Body of pancreas (tissue), 4 donors: ENCODE data around the gene PLPPR3. TPM values are rescaled to one million over a fixed set of nuclear protein-coding genes. Genes with fewer than 3 reads are reported as not detected.

Experiments
- ATAC-seq: fragments of 150-250 bp; one replicate; pipeline ENCODE4 v1.9.1; 2016
- DNase-seq, 4 donors: peaks; one replicate each; pipeline ENCODE4 v3.0.0-alpha.2; 2019
- H3K27ac ChIP-seq, 4 donors: fragments of 200-600 bp; sonication (generic); 1 replicate in 3 of 4; 2 replicates in 1 of 4; pipeline versions ENCODE4 v1.5.1 to v1.6.1; 2016 to 2019; ENCODE audit warnings: mild to moderate bottlenecking in 1 of 4, mixed read lengths in 1 of 4, moderate library complexity in 1 of 4
- H3K27me3 ChIP-seq, 2 donors: fragments of 200-600 bp; sonication (generic); one replicate each; pipeline ENCODE4 v1.6.0; 2016; ENCODE audit warnings: mild to moderate bottlenecking in 1 of 2
- H3K36me3 ChIP-seq, 2 donors: fragments of 200-600 bp; sonication (generic); replicated peaks in 1 of 2; 2 replicates each; pipeline ENCODE4 v1.5.1; 2016; ENCODE audit warnings: low read depth in 2 of 2; ENCODE audit not compliant: insufficient read depth in 1 of 2
- H3K4me1 ChIP-seq: fragments of 200-600 bp; sonication (generic); one replicate; pipeline ENCODE4 v1.6.0; 2016
- H3K4me3 ChIP-seq, 2 donors: fragments of 200-600 bp; sonication (generic); 1 replicate in 1 of 2; 2 replicates in 1 of 2; pipeline ENCODE4 v1.5.1; 2016 to 2019
- H3K9me3 ChIP-seq, 3 donors: fragments of 200-600 bp; sonication (generic); 1 replicate in 2 of 3; 2 replicates in 1 of 3; pipeline ENCODE4 v1.5.1; 2016
- POLR2A ChIP-seq, 3 donors: fragments of 450-650 bp; IDR thresholded peaks; one replicate each; pipeline ENCODE4 v1.6.1; 2016; ENCODE audit warnings: antibody characterized with exemption in 3 of 3, mild to moderate bottlenecking in 2 of 3
- WGBS, 2 donors: methylation state at CpG; one replicate each; pipeline ENCODE4 v1.1.5; 2017; 5-methylcytosine and 5-hydroxymethylcytosine counted together
- intact Hi-C: fragments of 100-400 bp; cut with DNase I; formaldehyde crosslinking; loops from one replicate; pipeline ENCODE4 v1.15.1; 2023
- total RNA-seq, 2 donors: library from RNA; depleted of rRNA; stranded (reverse); fragments of >200 nt; gene quantifications; one replicate each; pipeline ENCODE4 v1.1.0, GENCODE V29; 2016
- TF ChIP-seq, protein P1 (sequence below), 7 experiments: fragments of 450-650 bp in 4 of 7; fragments of 200-600 bp in 3 of 7; sonication (generic) in 3 of 7; IDR thresholded peaks; one replicate each; pipeline ENCODE4 v1.5.1; 2016 to 2019; ENCODE audit warnings: antibody characterized with exemption in 7 of 7

The PLPPR3 gene
- total RNA-seq, 2 donors from 2014 or later: not detected

DNA sequence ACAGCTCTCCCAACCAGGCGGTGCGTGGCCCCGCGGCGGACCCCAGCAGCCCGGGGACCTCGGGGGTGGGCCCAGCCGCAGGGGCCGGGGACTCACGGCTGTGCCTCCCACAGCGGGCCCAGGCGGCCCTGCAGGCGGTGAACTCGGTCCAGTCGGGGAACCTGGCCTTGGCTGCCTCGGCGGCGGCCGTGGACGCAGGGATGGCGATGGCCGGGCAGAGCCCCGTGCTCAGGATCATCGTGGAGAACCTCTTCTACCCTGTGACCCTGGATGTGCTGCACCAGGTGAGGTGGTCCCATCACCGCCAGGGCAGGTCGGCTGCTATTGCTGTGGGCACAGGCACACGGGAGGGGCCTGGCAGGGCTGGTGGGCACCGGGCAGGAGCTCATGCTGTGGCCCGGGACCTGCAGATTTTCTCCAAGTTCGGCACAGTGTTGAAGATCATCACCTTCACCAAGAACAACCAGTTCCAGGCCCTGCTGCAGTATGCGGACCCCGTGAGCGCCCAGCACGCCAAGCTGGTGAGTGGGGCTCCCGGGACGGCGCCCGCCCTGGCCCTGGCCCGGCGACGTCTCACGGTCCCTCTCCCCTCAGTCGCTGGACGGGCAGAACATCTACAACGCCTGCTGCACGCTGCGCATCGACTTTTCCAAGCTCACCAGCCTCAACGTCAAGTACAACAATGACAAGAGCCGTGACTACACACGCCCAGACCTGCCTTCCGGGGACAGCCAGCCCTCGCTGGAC, 17.2 kb downstream of the PLPPR3 start:
- WGBS, 2 donors: 95 to 96% methylated on average over 30 to 50 of the region's 53 CpGs
- ATAC-seq: no peak
- no peak overlapping the region for H3K27ac ChIP-seq
- DNase-seq: no peak
- no peaks in the 10 kb centered on the region for H3K9me3 ChIP-seq
- peaks cover 35% of the 10 kb centered on the region for H3K4me1 ChIP-seq
- intact Hi-C loops: no loop called here
- TF ChIP-seq, protein P1, sequence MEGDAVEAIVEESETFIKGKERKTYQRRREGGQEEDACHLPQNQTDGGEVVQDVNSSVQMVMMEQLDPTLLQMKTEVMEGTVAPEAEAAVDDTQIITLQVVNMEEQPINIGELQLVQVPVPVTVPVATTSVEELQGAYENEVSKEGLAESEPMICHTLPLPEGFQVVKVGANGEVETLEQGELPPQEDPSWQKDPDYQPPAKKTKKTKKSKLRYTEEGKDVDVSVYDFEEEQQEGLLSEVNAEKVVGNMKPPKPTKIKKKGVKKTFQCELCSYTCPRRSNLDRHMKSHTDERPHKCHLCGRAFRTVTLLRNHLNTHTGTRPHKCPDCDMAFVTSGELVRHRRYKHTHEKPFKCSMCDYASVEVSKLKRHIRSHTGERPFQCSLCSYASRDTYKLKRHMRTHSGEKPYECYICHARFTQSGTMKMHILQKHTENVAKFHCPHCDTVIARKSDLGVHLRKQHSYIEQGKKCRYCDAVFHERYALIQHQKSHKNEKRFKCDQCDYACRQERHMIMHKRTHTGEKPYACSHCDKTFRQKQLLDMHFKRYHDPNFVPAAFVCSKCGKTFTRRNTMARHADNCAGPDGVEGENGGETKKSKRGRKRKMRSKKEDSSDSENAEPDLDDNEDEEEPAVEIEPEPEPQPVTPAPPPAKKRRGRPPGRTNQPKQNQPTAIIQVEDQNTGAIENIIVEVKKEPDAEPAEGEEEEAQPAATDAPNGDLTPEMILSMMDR (IDR thresholded peaks at IDR 0.05): no peak
- TF ChIP-seq POLR2A (IDR thresholded peaks at IDR 0.05): no peak
- peaks cover 46 to 49% of the 10 kb centered on the region in 2 donors for H3K36me3 ChIP-seq
- H3K4me3 ChIP-seq: no peak overlapping the region
- H3K27me3 ChIP-seq: no peaks in the 10 kb centered on the region

DNA sequence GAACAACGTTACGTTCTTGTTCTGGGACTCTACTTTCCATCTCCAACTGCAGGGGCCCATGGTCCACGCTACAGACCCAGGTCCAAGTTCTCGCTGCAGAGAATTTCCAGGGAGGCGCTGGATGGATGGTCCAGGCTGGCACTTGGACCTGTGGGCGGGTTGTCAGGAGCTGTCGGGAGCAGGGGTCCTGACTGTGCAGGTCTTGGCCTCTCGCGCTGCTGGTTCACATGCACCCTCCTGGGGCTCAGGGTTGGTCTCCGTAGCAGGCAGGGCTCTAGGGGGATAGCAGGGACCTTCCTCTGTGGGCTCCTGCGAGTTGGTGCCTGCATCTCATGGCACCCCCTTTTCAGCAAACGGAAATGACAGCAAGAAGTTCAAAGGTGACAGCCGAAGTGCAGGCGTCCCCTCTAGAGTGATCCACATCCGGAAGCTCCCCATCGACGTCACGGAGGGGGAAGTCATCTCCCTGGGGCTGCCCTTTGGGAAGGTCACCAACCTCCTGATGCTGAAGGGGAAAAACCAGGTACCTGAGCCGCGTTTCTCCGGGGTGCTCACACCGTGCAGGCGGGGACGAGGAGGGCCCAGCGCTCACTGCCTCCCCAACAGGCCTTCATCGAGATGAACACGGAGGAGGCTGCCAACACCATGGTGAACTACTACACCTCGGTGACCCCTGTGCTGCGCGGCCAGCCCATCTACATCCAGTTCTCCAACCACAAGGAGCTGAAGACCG, 17.9 kb downstream of the PLPPR3 start:
- Histone ChIP-seq H3K4me3 (no peak overlapping the region), H3K36me3 (peaks cover 42 to 49% of the 10 kb centered on the region in 2 donors), H3K27ac (no peak overlapping the region), H3K4me1 (peaks cover 43% of the 10 kb centered on the region), H3K9me3 (no peaks in the 10 kb centered on the region), H3K27me3 (no peaks in the 10 kb centered on the region)
- WGBS, 2 donors: 79 to 82% methylated on average over 13 to 31 of the region's 31 CpGs
- DNase-seq: no peak
- intact Hi-C loops: no loop called here
- TF ChIP-seq POLR2A (IDR thresholded peaks at IDR 0.05): no peak
- TF ChIP-seq, protein P1 (IDR thresholded peaks at IDR 0.05): no peak
- no peak for ATAC-seq

DNA sequence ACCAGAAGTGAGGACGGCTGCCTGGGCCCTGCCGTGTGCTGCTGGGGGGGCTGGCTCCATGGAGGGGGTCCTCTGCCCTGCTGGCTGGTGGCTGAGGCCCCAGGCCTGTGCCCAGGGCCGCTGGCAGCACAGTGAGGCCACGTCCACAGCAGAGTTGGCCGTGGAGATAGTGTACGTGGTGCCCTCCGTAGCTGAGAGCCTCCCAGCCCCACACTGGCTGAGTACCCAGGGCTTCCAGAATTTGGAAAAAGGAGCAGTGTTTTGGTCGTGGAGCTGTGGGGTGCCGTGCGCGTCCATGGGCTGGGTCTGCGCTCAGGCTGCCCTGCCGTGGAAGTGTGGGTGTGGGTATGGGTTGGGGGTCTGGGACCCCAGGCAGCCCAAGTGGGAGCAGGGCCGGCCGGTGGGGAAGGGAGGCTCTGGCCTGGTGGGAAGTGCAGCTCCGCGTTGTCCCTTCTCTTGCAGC, 18.6 kb downstream of the PLPPR3 start:
- ATAC-seq: no peak
- H3K36me3 ChIP-seq: peaks cover 36 to 45% of the 10 kb centered on the region in 2 donors
- no peak for DNase-seq

DNA sequence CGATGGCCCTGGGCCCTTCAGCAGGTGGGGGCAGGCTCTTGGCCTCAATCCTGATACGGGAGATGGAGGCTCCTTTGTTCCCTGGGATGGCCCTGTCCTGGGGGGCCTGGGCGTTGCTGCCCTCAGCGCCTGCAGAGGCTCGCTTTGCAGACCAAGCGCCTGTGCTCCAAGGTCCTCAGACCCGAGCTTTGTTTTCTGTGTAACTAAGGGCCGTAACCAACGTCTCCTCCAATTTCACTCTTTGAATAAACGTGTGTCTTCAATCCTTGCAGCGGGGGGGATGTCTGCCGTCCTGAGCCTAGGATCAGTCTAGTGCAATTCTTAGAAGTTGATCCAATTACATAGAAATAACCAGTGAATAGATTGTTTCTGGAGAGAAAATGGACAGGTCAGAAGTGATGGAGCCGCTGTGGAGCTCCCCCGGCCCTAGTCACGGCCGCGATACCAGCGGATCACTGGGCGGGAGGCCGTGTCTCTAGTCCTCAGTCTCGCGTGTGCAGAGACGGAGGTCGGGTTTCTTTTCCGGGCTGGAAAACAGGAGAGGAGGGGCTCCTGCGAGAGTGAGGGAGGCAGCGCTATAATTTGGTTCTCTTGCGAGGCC, 19.2 kb downstream of the PLPPR3 start:
- 68 to 77% methylated on average over 18 to 28 of the region's 28 CpGs for WGBS, 2 donors
- Histone ChIP-seq H3K9me3 (no peaks in the 10 kb centered on the region), H3K27me3 (no peaks in the 10 kb centered on the region), H3K36me3 (peaks cover 31 to 39% of the 10 kb centered on the region in 2 donors), H3K27ac (peak overlapping the region in 2 of 4 donors; percentile 97 to 100), H3K4me1 (peaks cover 44% of the 10 kb centered on the region), H3K4me3 (no peak overlapping the region)
- ATAC-seq (no peak), DNase-seq (no peak)
- intact Hi-C loops: no loop called here
- no peak for TF ChIP-seq POLR2A (IDR thresholded peaks at IDR 0.05)

More for the DNA sequence above, 18.6 kb downstream of the PLPPR3 start:
- intact Hi-C loops: no loop called here
- TF ChIP-seq, protein P1 (IDR thresholded peaks at IDR 0.05): no peak
- no peak for TF ChIP-seq POLR2A (IDR thresholded peaks at IDR 0.05)
- H3K4me1 ChIP-seq: peaks cover 44% of the 10 kb centered on the region
- H3K27ac ChIP-seq: peak overlapping the region in 1 of 4 donors; percentile 33
- WGBS, 2 donors: 86 to 88% methylated on average over 13 to 17 of the region's 17 CpGs
- no peaks in the 10 kb centered on the region for H3K9me3 ChIP-seq
- H3K4me3 ChIP-seq: no peak overlapping the region
- no peaks in the 10 kb centered on the region for H3K27me3 ChIP-seq
